ENCODE data around the gene TLR2.

GRCh38 chr4:153676984-153677383 is 7.1 kb upstream of the TLR2 start:
- TF ChIP-seq CTCF (IDR thresholded peaks at IDR 0.05), result no peak
- TF ChIP-seq POLR2A (IDR thresholded peaks at IDR 0.05), result no peak
